ENCODE measurements around the gene DND1.
"Not testable (repeated sequence)": the region's sequence is repeated elsewhere in the genome, so short reads cannot be mapped to it uniquely, and the experiment has no call there.

DND1 gene

GRCh38 chr5:140630292-140631035 is 42.9 kb downstream of the DND1 start:
- Histone ChIP-seq H3K4me1 (ENCODE audit: control insufficient read depth in 1 of 2, insufficient read depth in 1 of 2, low read depth in 1 of 2, low read length in 1 of 2) (peaks cover 67 to 71% of the 10 kb centered on the region in 2 experiments), H3K4me3 (ENCODE audit: low read depth in 1 of 2, low read length in 1 of 2) (peak overlapping the region; percentile 96 to 99), H3K36me3 (no peaks in the 10 kb centered on the region), H3K27me3 (no peaks in the 10 kb centered on the region), H3K9me3 (no peaks in the 10 kb centered on the region), H3K27ac (peak overlapping the region; percentile 99)
- no peak for TF ChIP-seq CTCF (IDR thresholded peaks at IDR 0.05)

GRCh38 chr5:140628711-140629110 is 44.7 kb downstream of the DND1 start:
- Histone ChIP-seq H3K4me1 (ENCODE audit: control insufficient read depth in 1 of 2, insufficient read depth in 1 of 2, low read depth in 1 of 2, low read length in 1 of 2) (peaks cover 49 to 55% of the 10 kb centered on the region in 2 experiments), H3K9me3 (no peaks in the 10 kb centered on the region), H3K27me3 (no peaks in the 10 kb centered on the region), H3K4me3 (ENCODE audit: low read depth in 1 of 2, low read length in 1 of 2) (no peak overlapping the region), H3K36me3 (no peaks in the 10 kb centered on the region), H3K27ac (peak overlapping the region; percentile 31)
- no peak for TF ChIP-seq CTCF (IDR thresholded peaks at IDR 0.05)

- Histone ChIP-seq H3K36me3 (no peaks in the 10 kb centered on the region), H3K4me3 (ENCODE audit: low read depth in 1 of 2, low read length in 1 of 2) (no peak overlapping the region), H3K27ac (no peak overlapping the region), H3K4me1 (ENCODE audit: control insufficient read depth in 1 of 2, insufficient read depth in 1 of 2, low read depth in 1 of 2, low read length in 1 of 2) (peaks cover 49 to 55% of the 10 kb centered on the region in 2 experiments), H3K27me3 (no peaks in the 10 kb centered on the region), H3K9me3 (no peaks in the 10 kb centered on the region)
- no peak for TF ChIP-seq CTCF (IDR thresholded peaks at IDR 0.05)
These were observed 45.4 kb downstream of the DND1 start for GRCh38 chr5:140627972-140628371.

GRCh38 chr5:140624886-140625285 is 48.5 kb downstream of the DND1 start:
- H3K36me3 ChIP-seq; H3K9me3 ChIP-seq; H3K4me3 ChIP-seq (ENCODE audit: low read depth in 1 of 2, low read length in 1 of 2); H3K27me3 ChIP-seq: not testable (repeated sequence)
- Histone ChIP-seq H3K4me1 (ENCODE audit: control insufficient read depth in 1 of 2, insufficient read depth in 1 of 2, low read depth in 1 of 2, low read length in 1 of 2) (peaks cover 23 to 32% of the 10 kb centered on the region in 2 experiments), H3K27ac (peak overlapping the region; percentile 27)

GRCh38 chr5:140623061-140623460 is 50.3 kb downstream of the DND1 start:
- peaks cover 13 to 14% of the 10 kb centered on the region in 2 experiments for H3K4me1 ChIP-seq (ENCODE audit: control insufficient read depth in 1 of 2, insufficient read depth in 1 of 2, low read depth in 1 of 2, low read length in 1 of 2)
- not testable (repeated sequence) for H3K27me3 ChIP-seq; H3K36me3 ChIP-seq; H3K4me3 ChIP-seq (ENCODE audit: low read depth in 1 of 2, low read length in 1 of 2); H3K9me3 ChIP-seq
- H3K27ac ChIP-seq, result peak overlapping the region; percentile 44

GRCh38 chr5:140622301-140622700 is 51.1 kb downstream of the DND1 start:
- no peak for TF ChIP-seq CTCF (IDR thresholded peaks at IDR 0.05)

More at GRCh38 chr5:140622301-140622700, 51.1 kb downstream of the DND1 start:
- H3K4me3 ChIP-seq (ENCODE audit: low read depth in 1 of 2, low read length in 1 of 2), result no peak overlapping the region
- H3K27ac ChIP-seq, result no peak overlapping the region
- peaks cover 11 to 13% of the 10 kb centered on the region in 2 experiments for H3K4me1 ChIP-seq (ENCODE audit: control insufficient read depth in 1 of 2, insufficient read depth in 1 of 2, low read depth in 1 of 2, low read length in 1 of 2)
- H3K9me3 ChIP-seq, result no peaks in the 10 kb centered on the region
- H3K36me3 ChIP-seq, result no peaks in the 10 kb centered on the region
- H3K27me3 ChIP-seq, result peaks cover 7% of the 10 kb centered on the region

Measured in neutrophil (primary cell).